Left ventricle myocardium inferior (tissue), 1 donor: ENCODE results near the gene CACNA1C. TPM values are rescaled to one million over a fixed set of nuclear protein-coding genes. Genes with fewer than 3 reads are reported as not detected.

ENCODE experiments used
- DNase-seq: peaks from one replicate; pipeline ENCODE4 v3.0.0-alpha.2; 2020
- H3K27ac ChIP-seq: fragments of 200-600 bp; replicated peaks from 2 replicates; pipeline ENCODE4 v1.8.0; 2021
- H3K27me3 ChIP-seq: fragments of 200-600 bp; 2 replicates; pipeline ENCODE4 v1.8.0; 2021; ENCODE audit warnings: low read depth
- H3K36me3 ChIP-seq: fragments of 200-600 bp; 2 replicates; pipeline ENCODE4 v1.8.0; 2021
- H3K4me1 ChIP-seq: fragments of 200-600 bp; 2 replicates; pipeline ENCODE4 v1.8.0; 2021
- H3K4me3 ChIP-seq: fragments of 200-600 bp; 2 replicates; pipeline ENCODE4 v1.8.0; 2021; ENCODE audit warnings: mild to moderate bottlenecking, moderate library complexity
- H3K9me3 ChIP-seq: fragments of 200-600 bp; replicated peaks from 2 replicates; pipeline ENCODE4 v1.8.0; 2021
- CTCF ChIP-seq: fragments of 200-600 bp; IDR thresholded peaks from 2 replicates; pipeline ENCODE4 v1.8.0; 2021; ENCODE audit warnings: antibody characterized with exemption, mild to moderate bottlenecking, borderline replicate concordance
- intact Hi-C: fragments of 100-400 bp; cut with micrococcal nuclease; formaldehyde crosslinking; loops from one replicate; pipeline ENCODE4 v1.11.0; 2022
- total RNA-seq: library from RNA; stranded (reverse); fragmentation: NEBNext Ultra II Directional; extraction: Animal tissue kit (Norgen Biotek cat#: 25700); gene quantifications from one replicate; pipeline ENCODE4 v1.2.1, GENCODE V29; 2021
- donor health status: DM: no; HTN: yes; CAD: no; lungs with severe emphysema.

CACNA1C gene
- total RNA-seq, 1 donor from 2014 or later, result 137 TPM

GRCh38 chr12:2142068-2142467 lies 89.3 kb downstream of the CACNA1C start:
- Histone ChIP-seq H3K4me1 (peaks cover 100% of the 10 kb centered on the region), H3K36me3 (peaks cover 6% of the 10 kb centered on the region), H3K4me3 (no peak overlapping the region), H3K27me3 (no peaks in the 10 kb centered on the region), H3K27ac (peak overlapping the region; percentile 71), H3K9me3 (no peaks in the 10 kb centered on the region)
- DNase-seq, result no peak
- intact Hi-C loops, result no loop called here
- TF ChIP-seq CTCF, result no peak

- Histone ChIP-seq H3K27me3 (no peaks in the 10 kb centered on the region), H3K4me3 (no peak overlapping the region), H3K4me1 (peaks cover 98% of the 10 kb centered on the region), H3K9me3 (no peaks in the 10 kb centered on the region), H3K36me3 (no peaks in the 10 kb centered on the region), H3K27ac (peak overlapping the region; percentile 33)
- no peak for DNase-seq
- intact Hi-C loops, result no loop called here
- TF ChIP-seq CTCF, result no peak
These were observed 92.2 kb downstream of the CACNA1C start for GRCh38 chr12:2144951-2145350.

- H3K4me3 ChIP-seq, result no peak overlapping the region
- H3K36me3 ChIP-seq, result no peaks in the 10 kb centered on the region
- H3K4me1 ChIP-seq, result peaks cover 98% of the 10 kb centered on the region
- intact Hi-C loops, result no loop called here
- DNase-seq, result no peak
- TF ChIP-seq CTCF, result no peak
- no peaks in the 10 kb centered on the region for H3K9me3 ChIP-seq
- peak overlapping the region; percentile 33 for H3K27ac ChIP-seq
- H3K27me3 ChIP-seq, result no peaks in the 10 kb centered on the region
These were observed 92.7 kb downstream of the CACNA1C start for GRCh38 chr12:2145433-2145998.

GRCh38 chr12:2147335-2147734 lies 94.5 kb downstream of the CACNA1C start:
- H3K27ac ChIP-seq, result peak overlapping the region; percentile 28
- peaks cover 98% of the 10 kb centered on the region for H3K4me1 ChIP-seq
- intact Hi-C loops, result no loop called here

GRCh38 chr12:2149091-2149490 lies 96.3 kb downstream of the CACNA1C start:
- intact Hi-C loops, result no loop called here
- no peak for DNase-seq
- Histone ChIP-seq H3K27ac (peak overlapping the region; percentile 78), H3K4me3 (no peak overlapping the region), H3K4me1 (peaks cover 98% of the 10 kb centered on the region), H3K27me3 (no peaks in the 10 kb centered on the region), H3K9me3 (no peaks in the 10 kb centered on the region), H3K36me3 (no peaks in the 10 kb centered on the region)
- no peak for TF ChIP-seq CTCF

More at GRCh38 chr12:2147335-2147734, 94.5 kb downstream of the CACNA1C start:
- no peak for TF ChIP-seq CTCF
- no peaks in the 10 kb centered on the region for H3K36me3 ChIP-seq
- no peaks in the 10 kb centered on the region for H3K9me3 ChIP-seq
- H3K4me3 ChIP-seq, result no peak overlapping the region
- no peaks in the 10 kb centered on the region for H3K27me3 ChIP-seq
- DNase-seq, result no peak
